IMR-90 (cell line): ENCODE measurements around the gene TRIM2.

ENCODE experiments used
- BHLHE40 ChIP-seq: fragments of 150-350 bp; IDR thresholded peaks from 2 replicates; pipeline ENCODE4 v1.6.1; 2016; ENCODE audit warnings: mild to moderate bottlenecking, low read depth, low read length
- CEBPB ChIP-seq: IDR thresholded peaks from 2 replicates; pipeline ENCODE4 v1.6.1; 2012; ENCODE audit warnings: low read depth, low read length, improper control_type of control experiment
- CHD1 ChIP-seq: IDR thresholded peaks from 2 replicates; pipeline ENCODE4 v1.6.1; 2012; ENCODE audit warnings: low read depth, low read length, improper control_type of control experiment
- FOS ChIP-seq: fragments of 150-350 bp; IDR thresholded peaks from 2 replicates; pipeline ENCODE4 v1.6.1; 2016; ENCODE audit warnings: low read depth, low read length
- MAFK ChIP-seq: IDR thresholded peaks from 2 replicates; pipeline ENCODE4 v1.6.1; 2012; ENCODE audit warnings: low read depth, low read length, improper control_type of control experiment
- MAZ ChIP-seq: IDR thresholded peaks from 2 replicates; pipeline ENCODE4 v1.6.1; 2012; ENCODE audit warnings: low read depth, mild to moderate bottlenecking, low read length, improper control_type of control experiment, moderate library complexity, borderline replicate concordance
- MXI1 ChIP-seq: IDR thresholded peaks from 2 replicates; pipeline ENCODE4 v1.6.1; 2012; ENCODE audit warnings: low read depth, mild to moderate bottlenecking, low read length, moderate library complexity, borderline replicate concordance
- POLR2A ChIP-seq: IDR thresholded peaks from 2 replicates; pipeline ENCODE4 v1.6.1; 2012; ENCODE audit warnings: mild to moderate bottlenecking, low read depth, low read length
- RAD21 ChIP-seq: IDR thresholded peaks from 2 replicates; pipeline ENCODE4 v1.6.1; 2012; ENCODE audit warnings: low read length, improper control_type of control experiment
- RCOR1 ChIP-seq: IDR thresholded peaks from 2 replicates; pipeline ENCODE4 v1.6.1; 2012; ENCODE audit warnings: mild to moderate bottlenecking, low read length, improper control_type of control experiment; ENCODE audit not compliant: insufficient replicate concordance
- SMC3 ChIP-seq: fragments of 150-350 bp; IDR thresholded peaks from 2 replicates; pipeline ENCODE4 v1.6.1; 2016; ENCODE audit warnings: low read depth, mild to moderate bottlenecking, antibody characterized with exemption, low read length, moderate library complexity
- TF ChIP-seq, protein P1 (sequence below): conservative IDR thresholded peaks from 2 replicates; pipeline ENCODE4 v1.5.1; 2012; ENCODE audit warnings: mild to moderate bottlenecking, low read depth, low read length, improper control_type of control experiment
- TF ChIP-seq, protein P2 (sequence below): fragments of 150-350 bp; IDR thresholded peaks from 2 replicates; pipeline ENCODE4 v1.6.1; 2016; ENCODE audit warnings: low read depth, mild to moderate bottlenecking, low read length, moderate library complexity, borderline replicate concordance
- TF ChIP-seq, protein P3 (sequence below): fragments of 150-350 bp; IDR thresholded peaks from 2 replicates; pipeline ENCODE4 v1.6.1; 2017; ENCODE audit warnings: mild to moderate bottlenecking, antibody characterized with exemption, low read length, low read depth

DNA sequence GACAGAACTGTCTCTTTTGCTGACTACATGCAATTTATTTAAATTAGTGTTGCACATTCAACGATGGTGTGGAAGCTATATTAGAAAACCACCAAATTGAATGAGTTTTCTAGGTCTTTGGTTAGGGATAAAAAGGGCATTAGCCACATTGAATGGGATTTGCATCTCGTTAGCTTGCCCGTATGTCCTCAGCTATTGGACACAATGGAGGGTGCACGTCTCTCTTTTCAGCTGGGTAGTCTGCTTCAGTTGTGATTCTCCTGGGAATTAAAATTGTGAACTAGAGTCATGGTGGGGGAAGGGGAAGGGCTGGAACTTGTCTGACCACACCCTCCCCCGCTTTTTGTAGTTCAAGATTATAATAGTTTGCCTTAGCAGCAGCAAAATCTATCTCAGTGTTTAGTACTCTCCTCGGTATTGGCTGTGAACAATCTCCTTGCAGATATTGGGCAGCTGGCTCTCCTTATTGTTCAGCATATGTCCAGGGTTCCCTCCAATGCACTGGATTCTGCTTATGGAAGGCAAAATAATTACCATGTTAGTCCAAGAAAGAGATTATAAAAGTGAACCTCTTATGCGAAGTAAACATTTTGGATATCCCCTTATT, 23.3 kb downstream of the TRIM2 start:
- TF ChIP-seq, protein P1, sequence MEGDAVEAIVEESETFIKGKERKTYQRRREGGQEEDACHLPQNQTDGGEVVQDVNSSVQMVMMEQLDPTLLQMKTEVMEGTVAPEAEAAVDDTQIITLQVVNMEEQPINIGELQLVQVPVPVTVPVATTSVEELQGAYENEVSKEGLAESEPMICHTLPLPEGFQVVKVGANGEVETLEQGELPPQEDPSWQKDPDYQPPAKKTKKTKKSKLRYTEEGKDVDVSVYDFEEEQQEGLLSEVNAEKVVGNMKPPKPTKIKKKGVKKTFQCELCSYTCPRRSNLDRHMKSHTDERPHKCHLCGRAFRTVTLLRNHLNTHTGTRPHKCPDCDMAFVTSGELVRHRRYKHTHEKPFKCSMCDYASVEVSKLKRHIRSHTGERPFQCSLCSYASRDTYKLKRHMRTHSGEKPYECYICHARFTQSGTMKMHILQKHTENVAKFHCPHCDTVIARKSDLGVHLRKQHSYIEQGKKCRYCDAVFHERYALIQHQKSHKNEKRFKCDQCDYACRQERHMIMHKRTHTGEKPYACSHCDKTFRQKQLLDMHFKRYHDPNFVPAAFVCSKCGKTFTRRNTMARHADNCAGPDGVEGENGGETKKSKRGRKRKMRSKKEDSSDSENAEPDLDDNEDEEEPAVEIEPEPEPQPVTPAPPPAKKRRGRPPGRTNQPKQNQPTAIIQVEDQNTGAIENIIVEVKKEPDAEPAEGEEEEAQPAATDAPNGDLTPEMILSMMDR, result no peak
- no peak for TF ChIP-seq MXI1
- TF ChIP-seq, protein P2, sequence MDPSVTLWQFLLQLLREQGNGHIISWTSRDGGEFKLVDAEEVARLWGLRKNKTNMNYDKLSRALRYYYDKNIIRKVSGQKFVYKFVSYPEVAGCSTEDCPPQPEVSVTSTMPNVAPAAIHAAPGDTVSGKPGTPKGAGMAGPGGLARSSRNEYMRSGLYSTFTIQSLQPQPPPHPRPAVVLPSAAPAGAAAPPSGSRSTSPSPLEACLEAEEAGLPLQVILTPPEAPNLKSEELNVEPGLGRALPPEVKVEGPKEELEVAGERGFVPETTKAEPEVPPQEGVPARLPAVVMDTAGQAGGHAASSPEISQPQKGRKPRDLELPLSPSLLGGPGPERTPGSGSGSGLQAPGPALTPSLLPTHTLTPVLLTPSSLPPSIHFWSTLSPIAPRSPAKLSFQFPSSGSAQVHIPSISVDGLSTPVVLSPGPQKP, result no peak
- TF ChIP-seq CEBPB, result no peak
- peak; percentile 38; the same call in 1 of the 2 replicates for TF ChIP-seq MAFK
- no peak for TF ChIP-seq POLR2A
- no peak for TF ChIP-seq MAZ
- TF ChIP-seq CHD1, result no peak
- no peak for TF ChIP-seq RCOR1
- no peak for TF ChIP-seq BHLHE40
- TF ChIP-seq, protein P3, sequence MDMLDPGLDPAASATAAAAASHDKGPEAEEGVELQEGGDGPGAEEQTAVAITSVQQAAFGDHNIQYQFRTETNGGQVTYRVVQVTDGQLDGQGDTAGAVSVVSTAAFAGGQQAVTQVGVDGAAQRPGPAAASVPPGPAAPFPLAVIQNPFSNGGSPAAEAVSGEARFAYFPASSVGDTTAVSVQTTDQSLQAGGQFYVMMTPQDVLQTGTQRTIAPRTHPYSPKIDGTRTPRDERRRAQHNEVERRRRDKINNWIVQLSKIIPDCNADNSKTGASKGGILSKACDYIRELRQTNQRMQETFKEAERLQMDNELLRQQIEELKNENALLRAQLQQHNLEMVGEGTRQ, result no peak
- TF ChIP-seq FOS, result no peak
- no peak for TF ChIP-seq SMC3
- TF ChIP-seq RAD21, result no peak
